ENCODE results near the gene BTG2.

Gene BTG2

DNA sequence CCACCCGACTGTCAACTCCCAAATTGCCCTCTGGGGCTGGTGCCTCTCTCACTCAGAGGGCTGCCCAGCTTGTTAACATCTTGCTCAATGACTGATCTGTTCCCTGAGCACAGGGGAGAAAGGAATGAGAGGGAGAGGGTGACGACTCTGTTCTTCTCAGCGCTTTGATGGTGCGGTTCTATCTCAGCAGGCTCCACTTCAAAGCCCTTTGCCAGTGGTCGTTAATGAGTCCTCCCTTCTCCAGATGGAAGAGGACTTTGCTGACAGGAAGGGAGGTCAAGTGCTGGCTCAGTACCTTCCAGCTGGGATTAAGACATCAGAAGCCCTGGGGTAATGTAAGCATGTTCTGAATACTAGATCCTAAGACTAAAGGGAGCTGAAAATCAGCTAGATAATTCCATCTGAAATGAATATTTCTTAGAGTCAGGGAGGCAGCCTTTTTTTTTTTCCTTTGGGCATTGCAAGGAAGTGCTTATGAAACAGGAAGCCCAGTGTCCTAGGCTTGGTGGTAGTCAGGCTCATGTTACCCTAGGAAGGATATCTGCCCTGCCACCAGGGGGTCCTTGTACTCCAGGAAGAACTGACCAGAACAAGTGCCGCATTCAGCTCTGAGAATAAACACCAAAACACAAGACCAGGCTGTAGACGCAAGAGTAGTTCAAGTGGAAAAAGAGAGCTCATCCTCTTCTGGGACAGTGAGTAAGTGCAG, 40.9 kb downstream of the BTG2 start:
- DNase-seq, result no peak

DNA sequence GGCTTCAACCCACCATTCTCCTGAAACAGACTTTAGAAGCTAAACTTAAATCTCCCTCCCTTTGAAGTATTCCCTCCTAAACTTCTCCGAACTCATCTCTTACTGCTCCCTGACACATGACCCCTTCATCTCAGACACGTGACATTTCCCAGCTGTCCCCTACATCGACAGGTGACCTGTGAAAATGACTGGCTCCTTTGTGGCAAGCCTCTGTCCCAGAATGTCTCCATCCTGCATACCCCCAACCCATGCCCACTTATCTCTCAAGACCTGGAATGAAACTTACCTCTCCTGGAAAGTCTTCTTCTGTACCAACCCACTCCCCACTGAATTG, 41.4 kb downstream of the BTG2 start:
- DNase-seq, result no peak

DNA sequence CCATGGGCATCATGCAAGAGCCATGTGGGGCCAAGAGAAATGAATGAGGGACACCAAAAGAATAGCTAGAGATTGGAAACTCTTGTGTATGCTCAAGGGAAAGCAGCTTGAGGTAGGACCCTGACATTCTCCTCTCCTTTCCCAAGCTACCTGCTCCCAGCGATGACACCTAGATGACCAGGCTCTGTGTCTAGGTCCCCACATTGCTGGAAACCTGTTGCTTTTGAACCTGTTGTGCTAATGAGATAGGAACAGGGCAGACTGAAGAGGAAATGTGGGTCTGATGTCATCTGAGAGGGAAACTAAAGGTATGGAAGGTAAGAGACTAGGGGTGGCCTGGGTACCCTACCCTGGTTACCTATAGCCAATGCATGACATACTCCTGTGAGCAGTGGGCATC, 43.8 kb downstream of the BTG2 start:
- DNase-seq, result no peak

DNA sequence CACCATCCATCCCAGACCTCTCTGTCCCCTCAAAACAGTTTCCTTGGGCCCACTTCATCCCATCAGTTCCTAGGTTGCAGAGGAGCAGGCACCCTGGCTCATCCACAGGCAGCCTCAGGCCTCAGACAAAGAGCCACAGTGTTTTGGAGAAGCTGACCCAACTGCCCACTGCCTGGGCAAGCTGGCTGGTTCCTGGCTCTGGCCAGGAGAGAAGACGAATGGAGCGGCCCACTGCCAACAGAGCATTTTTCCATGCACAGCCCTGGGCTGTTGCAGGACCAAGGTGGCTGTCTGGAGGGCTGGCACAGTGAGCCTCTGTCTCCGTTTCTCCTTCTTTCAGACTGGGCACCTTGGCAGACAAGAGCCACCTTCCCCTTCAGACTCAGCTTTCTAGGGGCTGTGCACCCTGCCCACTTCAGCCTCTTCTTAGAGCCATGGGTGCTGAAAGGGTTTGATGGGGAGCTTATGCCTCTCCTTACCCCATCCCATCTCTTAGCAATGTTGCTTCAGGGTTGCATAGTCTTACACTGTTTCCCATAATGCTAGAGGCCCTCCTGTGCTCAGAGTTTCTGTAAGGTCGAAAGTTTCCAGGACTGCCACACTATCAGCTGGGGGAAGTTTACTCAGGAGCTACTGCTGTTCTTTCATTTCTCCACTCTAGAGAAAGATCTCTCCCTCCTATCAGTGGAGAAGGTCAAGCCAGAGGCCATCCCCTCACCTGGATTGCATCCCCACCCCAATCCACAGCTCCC, 44.6 kb downstream of the BTG2 start:
- no peak for DNase-seq

- no peak for DNase-seq
Measured at GRCh38 chr1:203351037-203351625, 45.8 kb downstream of the BTG2 start, which contains the start of gene FMOD. FMOD (minus strand) TSS chr1:203351122; CDS start chr1:203348270, 2,852 bp downstream.

GRCh38 chr1:203353486-203353885, 48.2 kb downstream of the BTG2 start:
- DNase-seq, result no peak

DNA sequence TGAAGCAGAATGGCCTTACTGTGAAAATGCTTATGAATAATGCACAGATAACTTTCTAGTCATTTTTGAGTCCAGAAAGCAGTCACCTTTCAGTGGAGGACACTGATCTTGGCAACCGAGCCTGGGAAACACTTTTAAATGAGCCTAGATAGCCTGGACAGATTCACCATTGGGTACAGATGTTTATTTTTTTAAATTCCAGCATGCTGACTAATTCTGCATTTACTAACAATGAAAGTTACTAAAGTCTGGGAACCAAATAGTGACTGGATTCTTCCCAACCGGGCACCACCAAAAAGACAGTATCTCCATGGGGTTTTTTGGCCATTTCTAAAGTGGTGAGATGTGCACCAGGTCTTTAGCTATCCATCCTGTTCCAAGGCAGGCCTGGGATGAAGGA, 48.9 kb downstream of the BTG2 start:
- no peak for DNase-seq

GRCh38 chr1:203359010-203359571, 53.8 kb downstream of the BTG2 start:
- DNase-seq, result no peak

Data from activated CD8-positive, alpha-beta memory T cell treated with anti-CD3 and anti-CD28 coated beads, Interleukin-2, amount 50 U/mL, for 4 hours (primary cell).